ENCODE data around the gene TTC3.

DNA sequence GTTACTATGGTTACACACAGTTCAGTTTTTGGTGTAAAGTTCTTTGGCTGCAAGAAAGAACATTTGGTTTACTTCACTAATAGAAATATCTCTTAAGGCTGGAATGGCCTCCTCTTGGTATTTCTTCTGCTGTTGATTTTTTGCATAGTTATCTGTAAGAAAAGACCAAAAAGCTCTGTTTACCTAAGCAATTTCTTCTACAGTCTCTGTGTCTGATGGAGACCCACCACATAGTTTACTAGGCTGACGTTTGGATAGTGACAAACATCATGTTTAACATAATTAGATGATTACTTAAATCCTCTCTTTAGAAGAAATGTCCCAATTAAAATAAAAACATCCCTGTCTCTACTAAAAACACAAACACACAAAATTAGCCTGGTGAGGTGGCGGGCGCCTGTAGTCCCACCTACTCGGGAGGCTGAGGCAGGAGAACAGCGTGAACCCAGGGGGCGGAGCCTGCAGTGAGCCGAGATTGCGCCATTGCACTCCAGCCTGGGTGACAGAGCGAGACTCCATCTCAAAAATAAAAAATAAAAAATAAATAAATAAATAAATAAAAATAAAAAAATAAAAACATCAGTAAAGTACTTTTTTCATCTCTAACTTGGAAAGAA, 7.4 kb upstream of the TTC3 start:
- TF ChIP-seq, protein P1, sequence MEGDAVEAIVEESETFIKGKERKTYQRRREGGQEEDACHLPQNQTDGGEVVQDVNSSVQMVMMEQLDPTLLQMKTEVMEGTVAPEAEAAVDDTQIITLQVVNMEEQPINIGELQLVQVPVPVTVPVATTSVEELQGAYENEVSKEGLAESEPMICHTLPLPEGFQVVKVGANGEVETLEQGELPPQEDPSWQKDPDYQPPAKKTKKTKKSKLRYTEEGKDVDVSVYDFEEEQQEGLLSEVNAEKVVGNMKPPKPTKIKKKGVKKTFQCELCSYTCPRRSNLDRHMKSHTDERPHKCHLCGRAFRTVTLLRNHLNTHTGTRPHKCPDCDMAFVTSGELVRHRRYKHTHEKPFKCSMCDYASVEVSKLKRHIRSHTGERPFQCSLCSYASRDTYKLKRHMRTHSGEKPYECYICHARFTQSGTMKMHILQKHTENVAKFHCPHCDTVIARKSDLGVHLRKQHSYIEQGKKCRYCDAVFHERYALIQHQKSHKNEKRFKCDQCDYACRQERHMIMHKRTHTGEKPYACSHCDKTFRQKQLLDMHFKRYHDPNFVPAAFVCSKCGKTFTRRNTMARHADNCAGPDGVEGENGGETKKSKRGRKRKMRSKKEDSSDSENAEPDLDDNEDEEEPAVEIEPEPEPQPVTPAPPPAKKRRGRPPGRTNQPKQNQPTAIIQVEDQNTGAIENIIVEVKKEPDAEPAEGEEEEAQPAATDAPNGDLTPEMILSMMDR (IDR thresholded peaks at IDR 0.05) = no peak
- no peak for TF ChIP-seq POLR2AphosphoS5 (IDR thresholded peaks at IDR 0.05)
